Kidney (tissue), 14 donors: Measurements from ENCODE around the gene FHAD1. TPM values are rescaled to one million over a fixed set of nuclear protein-coding genes. Genes with fewer than 3 reads are reported as not detected.

Experiments
- DNase-seq, 5 donors: peaks; one replicate each; pipeline ENCODE4 v3.0.0-alpha.2; 2013 to 2020
- FAIRE-seq: peaks from 2 replicates; lab custom pipeline; 2012; peaks lifted over from hg19 to GRCh38; lab: Jason Lieb, UNC
- H3K27ac ChIP-seq, 2 donors: one replicate each; pipeline ENCODE4 v1.7.0; 2013; ENCODE audit warnings: low read depth in 2 of 2, low read length in 2 of 2, inconsistent platforms in 1 of 2
- H3K27me3 ChIP-seq: one replicate; pipeline ENCODE4 v1.7.1; 2013; ENCODE audit warnings: low read length, inconsistent platforms; ENCODE audit not compliant: control insufficient read depth, insufficient read depth
- H3K36me3 ChIP-seq, 3 donors: one replicate each; pipeline versions ENCODE4 v1.7.0 to v1.7.1; 2013; ENCODE audit warnings: low read length in 3 of 3, control low read depth in 1 of 3, inconsistent platforms in 1 of 3; ENCODE audit not compliant: insufficient read depth in 3 of 3, control insufficient read depth in 2 of 3
- H3K4me1 ChIP-seq, 3 donors: one replicate each; pipeline versions ENCODE4 v1.7.0 to v1.7.1; 2013; ENCODE audit warnings: low read length in 3 of 3, inconsistent platforms in 1 of 3, low read depth in 1 of 3; ENCODE audit not compliant: control insufficient read depth in 2 of 3, insufficient read depth in 2 of 3
- H3K4me3 ChIP-seq, 3 donors: one replicate each; pipeline versions ENCODE4 v1.7.0 to v1.8.1; 2013; ENCODE audit warnings: low read length in 3 of 3, control low read depth in 1 of 3, inconsistent platforms in 1 of 3
- H3K9ac ChIP-seq, 3 donors: one replicate each; pipeline versions ENCODE4 v1.7.0 to v1.7.1; 2013; ENCODE audit warnings: low read length in 3 of 3, control low read depth in 1 of 3, inconsistent platforms in 1 of 3
- H3K9me3 ChIP-seq, 3 donors: one replicate each; pipeline versions ENCODE4 v1.7.0 to v1.7.1; 2013; ENCODE audit warnings: low read length in 3 of 3, control low read depth in 1 of 3, inconsistent platforms in 1 of 3; ENCODE audit not compliant: control insufficient read depth in 2 of 3, insufficient read depth in 1 of 3
- intact Hi-C: fragments of 100-400 bp; cut with DNase I; formaldehyde crosslinking; loops from one replicate; pipeline ENCODE4 v1.11.1; 2022
- polyA plus RNA-seq: library from polyadenylated mRNA; stranded (reverse); fragments of 350-450 nt; fragmentation: Illumina TruSeq; extraction: RNeasy Lipid Tissue Mini Kit (QIAGEN cat#74804); gene quantifications from one replicate; pipeline ENCODE4 v1.2.3, GENCODE V29; 2014; ENCODE audit warnings: low read depth, low replicate concordance; ENCODE audit not compliant: insufficient read depth
- total RNA-seq: library from RNA; stranded (reverse); fragmentation: NEBNext Ultra II Directional; extraction: Animal tissue kit (Norgen Biotek cat#: 25700); gene quantifications from one replicate; pipeline ENCODE4 v1.2.1, GENCODE V29; 2021
- TF ChIP-seq, protein P1 (sequence below): IDR thresholded peaks from 3 replicates; pipeline ENCODE4 v1.5.1; 2012; ENCODE audit warnings: mild to moderate bottlenecking, moderate library complexity, borderline replicate concordance; ENCODE audit not compliant: insufficient read depth; ENCODE audit errors: extremely low read depth
- donor health status: control.
- donor health status: control.
- donor health status: control.
- donor health status: control.
- donor health status: control.
- donor health status: DM: yes; HTN: yes; CAD: no.
- donor health status: Normal renal cell carcinoma (clear cell type).

Gene FHAD1
- total and polyA plus RNA-seq, 2 donors from 2014 or later = 0.84 to 4.2 TPM

DNA sequence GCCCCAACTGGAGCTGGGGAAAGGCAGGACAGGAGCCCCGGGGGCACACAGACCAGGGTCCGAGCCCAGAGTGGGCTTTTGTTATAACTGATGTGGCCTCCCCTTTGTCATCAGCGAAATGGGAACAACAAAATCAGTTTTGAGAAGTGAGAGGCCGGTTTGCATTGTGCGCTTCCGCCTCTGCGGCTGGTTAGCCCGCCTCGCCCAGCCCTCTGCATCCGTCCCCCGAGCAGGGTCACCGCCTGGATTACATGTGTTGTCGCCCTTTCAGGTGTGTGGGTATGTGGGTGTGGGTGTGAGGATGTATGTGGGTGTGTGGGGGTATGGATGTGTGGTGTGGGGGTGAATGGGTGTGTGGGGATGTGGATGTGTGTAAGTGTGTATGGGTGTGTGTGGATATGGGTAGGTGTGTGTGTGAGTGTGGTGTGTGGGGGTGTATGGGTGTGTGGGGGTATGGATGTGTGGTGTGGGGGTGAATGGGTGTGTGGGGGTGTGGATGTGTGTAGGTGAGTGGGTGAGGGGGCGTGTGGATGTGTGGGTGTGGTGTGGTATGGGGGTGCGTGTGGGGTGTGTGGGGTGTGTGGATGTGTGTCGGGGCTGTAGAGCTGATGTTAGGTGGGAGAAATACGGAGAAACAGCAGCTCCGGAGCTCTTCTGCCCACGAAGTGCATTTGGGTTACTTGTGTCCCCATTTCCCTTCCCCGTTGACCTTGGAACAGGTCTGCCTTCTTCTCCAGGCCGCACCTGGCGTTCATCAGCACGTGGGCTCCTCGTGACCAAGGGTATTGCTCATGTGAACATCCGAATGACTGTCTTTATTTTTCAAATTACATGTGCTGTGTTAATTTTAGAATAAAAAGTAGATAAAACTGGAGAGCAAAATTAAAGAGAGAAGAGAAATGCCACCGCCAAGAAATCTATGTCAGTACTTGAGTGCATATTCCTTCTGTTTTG is 67.6 kb downstream of the FHAD1 start:
- no peaks in the 10 kb centered on the region for H3K4me1 ChIP-seq
- no peaks in the 10 kb centered on the region for H3K9me3 ChIP-seq
- intact Hi-C loops = no loop called here
- TF ChIP-seq, protein P1, sequence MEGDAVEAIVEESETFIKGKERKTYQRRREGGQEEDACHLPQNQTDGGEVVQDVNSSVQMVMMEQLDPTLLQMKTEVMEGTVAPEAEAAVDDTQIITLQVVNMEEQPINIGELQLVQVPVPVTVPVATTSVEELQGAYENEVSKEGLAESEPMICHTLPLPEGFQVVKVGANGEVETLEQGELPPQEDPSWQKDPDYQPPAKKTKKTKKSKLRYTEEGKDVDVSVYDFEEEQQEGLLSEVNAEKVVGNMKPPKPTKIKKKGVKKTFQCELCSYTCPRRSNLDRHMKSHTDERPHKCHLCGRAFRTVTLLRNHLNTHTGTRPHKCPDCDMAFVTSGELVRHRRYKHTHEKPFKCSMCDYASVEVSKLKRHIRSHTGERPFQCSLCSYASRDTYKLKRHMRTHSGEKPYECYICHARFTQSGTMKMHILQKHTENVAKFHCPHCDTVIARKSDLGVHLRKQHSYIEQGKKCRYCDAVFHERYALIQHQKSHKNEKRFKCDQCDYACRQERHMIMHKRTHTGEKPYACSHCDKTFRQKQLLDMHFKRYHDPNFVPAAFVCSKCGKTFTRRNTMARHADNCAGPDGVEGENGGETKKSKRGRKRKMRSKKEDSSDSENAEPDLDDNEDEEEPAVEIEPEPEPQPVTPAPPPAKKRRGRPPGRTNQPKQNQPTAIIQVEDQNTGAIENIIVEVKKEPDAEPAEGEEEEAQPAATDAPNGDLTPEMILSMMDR = no peak
- H3K4me3 ChIP-seq = no peak overlapping the region
- no peaks in the 10 kb centered on the region for H3K27me3 ChIP-seq
- FAIRE-seq (no peak), DNase-seq (no peak)
- H3K27ac ChIP-seq = no peak overlapping the region
- no peak overlapping the region for H3K9ac ChIP-seq
- no peaks in the 10 kb centered on the region for H3K36me3 ChIP-seq

DNA sequence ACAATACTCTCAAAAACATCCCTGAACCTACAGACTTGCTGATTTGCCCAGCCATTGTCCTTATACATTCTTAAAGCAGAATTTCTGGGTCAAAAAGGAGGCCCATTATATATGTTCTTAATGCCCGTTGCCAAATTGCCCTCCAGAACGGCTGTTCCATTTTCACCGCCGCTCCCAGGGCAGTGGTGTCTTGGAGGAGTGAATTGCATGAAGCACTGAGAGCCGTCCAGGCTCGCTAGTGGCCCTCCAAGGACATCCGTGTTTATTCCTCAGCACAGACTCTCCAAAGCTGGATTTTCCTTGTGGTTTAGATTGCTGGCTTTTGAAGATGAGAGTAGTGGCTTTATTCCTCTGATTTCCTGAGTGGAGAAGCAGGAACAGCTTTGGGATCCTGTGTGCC is 68.8 kb downstream of the FHAD1 start:
- TF ChIP-seq, protein P1 = no peak
- FAIRE-seq (no peak), DNase-seq (no peak)
- H3K27ac ChIP-seq = no peak overlapping the region
- H3K4me1 ChIP-seq = no peaks in the 10 kb centered on the region
- no peaks in the 10 kb centered on the region for H3K27me3 ChIP-seq
- H3K36me3 ChIP-seq = no peaks in the 10 kb centered on the region
- H3K9ac ChIP-seq = no peak overlapping the region
- H3K4me3 ChIP-seq = no peak overlapping the region
- intact Hi-C loops = no loop called here
- no peaks in the 10 kb centered on the region for H3K9me3 ChIP-seq

DNA sequence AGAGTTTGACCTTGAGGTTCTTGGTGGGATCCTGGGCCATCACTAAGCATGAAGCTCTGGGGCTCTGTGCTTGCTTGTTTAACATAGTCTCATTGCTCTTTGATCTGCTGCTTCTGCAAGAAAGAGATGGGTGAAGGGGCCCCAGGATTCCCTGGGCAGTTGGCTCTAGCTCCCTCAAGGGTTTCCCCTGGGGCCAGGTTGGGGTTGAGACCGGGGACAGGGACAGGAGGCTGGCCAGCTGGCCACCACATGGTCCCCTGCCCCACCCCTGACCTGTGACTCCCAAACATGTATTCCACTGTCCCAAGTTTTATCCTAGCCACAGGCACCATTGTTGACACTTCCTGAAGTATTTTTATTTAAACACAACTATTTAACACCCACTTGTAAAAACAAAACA is 69.5 kb downstream of the FHAD1 start:
- no peak overlapping the region for H3K27ac ChIP-seq
- no peak overlapping the region for H3K4me3 ChIP-seq
- H3K4me1 ChIP-seq = no peaks in the 10 kb centered on the region
- DNase-seq = no peak
- intact Hi-C loops = no loop called here
- H3K36me3 ChIP-seq = no peaks in the 10 kb centered on the region
- H3K27me3 ChIP-seq = no peaks in the 10 kb centered on the region
- H3K9ac ChIP-seq = no peak overlapping the region
- FAIRE-seq = no peak
- H3K9me3 ChIP-seq = no peaks in the 10 kb centered on the region
- TF ChIP-seq, protein P1 = no peak
